Upper lobe of right lung (tissue), 1 donor: ENCODE data around the gene EXOSC6. TPM values are rescaled to one million over a fixed set of nuclear protein-coding genes. Genes with fewer than 3 reads are reported as not detected.
"Not testable (repeated sequence)": the region's sequence is repeated elsewhere in the genome, so short reads cannot be mapped to it uniquely, and the experiment has no call there.

Experiments used
- ATAC-seq: fragments of 200-7000 bp; cut with Tn5 transposase; one replicate; pipeline ENCODE4 v1.9.1; 2020; ENCODE audit warnings: mild to moderate bottlenecking, moderate library complexity
- DNase-seq: peaks from one replicate; pipeline ENCODE4 v3.0.0-alpha.2; 2020
- H3K27ac ChIP-seq: fragments of 200-600 bp; one replicate; pipeline ENCODE4 v1.8.0; 2022
- H3K27me3 ChIP-seq: fragments of 200-600 bp; one replicate; pipeline ENCODE4 v1.8.0; 2022; ENCODE audit warnings: mild to moderate bottlenecking
- H3K36me3 ChIP-seq: fragments of 200-600 bp; one replicate; pipeline ENCODE4 v1.8.0; 2022
- H3K4me1 ChIP-seq: fragments of 200-600 bp; one replicate; pipeline ENCODE4 v1.8.0; 2022
- H3K4me3 ChIP-seq: fragments of 200-600 bp; one replicate; pipeline ENCODE4 v1.8.0; 2022; ENCODE audit warnings: mild to moderate bottlenecking
- H3K9me3 ChIP-seq: fragments of 200-600 bp; one replicate; pipeline ENCODE4 v1.8.0; 2022
- intact Hi-C: fragments of 100-400 bp; cut with DNase I; formaldehyde crosslinking; loops from one replicate; pipeline ENCODE4 v1.11.0; 2022
- total RNA-seq: library from RNA; stranded (reverse); fragmentation: NEBNext Ultra II Directional; extraction: Animal tissue kit (Norgen Biotek cat#: 25700); gene quantifications from one replicate; pipeline ENCODE4 v1.2.1, GENCODE V29; 2021
- TF ChIP-seq, protein P1 (sequence below): fragments of 200-600 bp; IDR thresholded peaks from one replicate; pipeline ENCODE4 v1.8.0; 2022; ENCODE audit warnings: antibody characterized with exemption
- donor health status: DM: no; HTN: yes; CAD: no; lungs with severe emphysema.

The EXOSC6 gene
- total RNA-seq, 1 donor from 2014 or later: 22.1 TPM

DNA sequence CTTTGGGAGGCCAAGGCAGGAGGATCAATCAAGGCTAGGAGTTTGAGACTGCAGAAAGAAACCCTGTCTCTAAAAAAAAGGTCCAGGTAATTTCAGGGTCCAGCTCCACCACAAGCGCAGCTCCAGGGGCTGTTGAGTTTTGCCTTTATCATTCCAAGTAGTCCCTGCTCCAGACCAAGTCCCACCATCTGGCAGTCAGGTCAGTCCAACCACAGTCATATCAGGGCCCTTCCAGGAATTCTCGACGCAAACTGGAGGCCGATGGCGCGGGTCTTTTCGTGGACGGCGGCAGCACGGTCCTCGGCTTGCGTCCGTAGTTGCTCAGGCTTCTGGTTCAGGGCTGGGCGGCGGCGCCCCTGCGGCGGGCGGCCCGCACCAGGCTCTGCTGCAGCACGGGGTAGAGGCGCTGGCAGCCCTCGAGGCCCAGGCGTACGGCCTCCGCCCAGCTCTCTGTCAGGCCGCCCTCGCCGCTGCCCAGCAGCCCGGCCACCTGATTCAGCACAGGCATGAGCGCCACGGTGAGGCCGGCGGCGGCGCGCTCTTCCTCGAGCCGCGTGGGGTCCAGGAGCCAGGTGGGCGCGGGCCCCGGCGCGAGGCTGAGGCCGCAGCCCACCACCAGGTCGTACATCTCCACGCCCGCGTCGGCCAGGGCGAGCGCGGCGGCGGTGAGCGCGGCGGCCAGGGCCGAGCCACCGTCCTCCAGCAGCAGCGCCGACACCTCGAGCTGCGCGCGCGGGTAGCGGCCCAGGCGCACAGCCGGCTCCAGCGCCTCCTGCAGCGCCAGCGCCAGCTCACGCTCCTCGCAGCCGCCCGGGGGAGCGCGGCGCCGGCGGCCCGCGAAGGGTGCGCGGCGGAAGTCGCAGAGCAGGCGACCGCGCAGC is 752 bp downstream of the EXOSC6 start:
- Histone ChIP-seq H3K36me3 (peaks cover 46% of the 10 kb centered on the region), H3K4me3 (peak overlapping the region; percentile 74), H3K27me3 (no peaks in the 10 kb centered on the region), H3K9me3 (no peaks in the 10 kb centered on the region), H3K4me1 (peaks cover 22% of the 10 kb centered on the region), H3K27ac (peak overlapping the region; percentile 81)
- intact Hi-C loops: no loop called here
- TF ChIP-seq, protein P1, sequence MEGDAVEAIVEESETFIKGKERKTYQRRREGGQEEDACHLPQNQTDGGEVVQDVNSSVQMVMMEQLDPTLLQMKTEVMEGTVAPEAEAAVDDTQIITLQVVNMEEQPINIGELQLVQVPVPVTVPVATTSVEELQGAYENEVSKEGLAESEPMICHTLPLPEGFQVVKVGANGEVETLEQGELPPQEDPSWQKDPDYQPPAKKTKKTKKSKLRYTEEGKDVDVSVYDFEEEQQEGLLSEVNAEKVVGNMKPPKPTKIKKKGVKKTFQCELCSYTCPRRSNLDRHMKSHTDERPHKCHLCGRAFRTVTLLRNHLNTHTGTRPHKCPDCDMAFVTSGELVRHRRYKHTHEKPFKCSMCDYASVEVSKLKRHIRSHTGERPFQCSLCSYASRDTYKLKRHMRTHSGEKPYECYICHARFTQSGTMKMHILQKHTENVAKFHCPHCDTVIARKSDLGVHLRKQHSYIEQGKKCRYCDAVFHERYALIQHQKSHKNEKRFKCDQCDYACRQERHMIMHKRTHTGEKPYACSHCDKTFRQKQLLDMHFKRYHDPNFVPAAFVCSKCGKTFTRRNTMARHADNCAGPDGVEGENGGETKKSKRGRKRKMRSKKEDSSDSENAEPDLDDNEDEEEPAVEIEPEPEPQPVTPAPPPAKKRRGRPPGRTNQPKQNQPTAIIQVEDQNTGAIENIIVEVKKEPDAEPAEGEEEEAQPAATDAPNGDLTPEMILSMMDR: no peak
- DNase-seq (peak; percentile 77), ATAC-seq (peak; percentile 67)

DNA sequence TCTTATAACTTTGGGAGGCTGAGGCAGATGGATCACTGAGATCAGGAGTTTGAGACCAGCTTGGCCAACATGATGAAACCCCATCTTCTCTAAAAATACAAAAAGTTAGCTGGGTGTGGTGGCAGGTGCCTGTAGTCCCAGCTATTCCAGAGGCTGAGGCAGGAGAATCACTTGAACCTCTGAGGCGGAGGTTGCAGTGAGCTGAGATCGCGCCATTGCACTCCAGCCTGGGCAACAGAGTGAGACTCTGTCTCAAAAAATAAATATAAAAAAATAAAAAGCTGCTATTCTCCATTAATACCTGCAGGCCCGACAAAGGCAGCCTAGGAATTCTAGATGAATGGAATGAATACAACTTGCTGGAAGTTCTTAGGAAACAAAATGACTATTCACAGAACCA is 2.0 kb downstream of the EXOSC6 start:
- intact Hi-C loops, DNase-seq, H3K4me3 ChIP-seq, ATAC-seq, H3K9me3 ChIP-seq, H3K27me3 ChIP-seq: not testable (repeated sequence)
- H3K36me3 ChIP-seq: peaks cover 33% of the 10 kb centered on the region
- peaks cover 22% of the 10 kb centered on the region for H3K4me1 ChIP-seq
- H3K27ac ChIP-seq: peak overlapping the region; percentile 30

DNA sequence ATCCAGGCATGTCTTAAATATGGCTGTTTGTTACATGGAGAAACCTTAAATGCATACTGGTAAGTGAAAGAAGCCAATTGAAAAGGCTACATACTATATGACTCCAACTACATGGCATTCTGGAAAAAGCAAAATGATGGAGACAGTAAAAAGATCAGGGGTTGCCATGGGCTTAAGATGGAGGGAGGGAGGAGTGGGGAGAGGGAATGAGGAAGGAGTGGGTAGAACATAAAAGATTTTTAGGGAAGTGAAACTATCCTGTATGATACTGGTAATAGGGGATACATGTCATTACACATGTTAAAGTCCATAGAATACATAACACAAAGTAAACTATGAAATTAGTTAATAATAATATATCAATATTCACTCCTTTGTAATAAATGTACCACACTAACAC is 13.0 kb downstream of the EXOSC6 start:
- H3K4me1 ChIP-seq, H3K4me3 ChIP-seq, H3K9me3 ChIP-seq, DNase-seq, H3K27me3 ChIP-seq, ATAC-seq, H3K27ac ChIP-seq, intact Hi-C loops: not testable (repeated sequence)
- H3K36me3 ChIP-seq: peaks cover 31% of the 10 kb centered on the region

DNA sequence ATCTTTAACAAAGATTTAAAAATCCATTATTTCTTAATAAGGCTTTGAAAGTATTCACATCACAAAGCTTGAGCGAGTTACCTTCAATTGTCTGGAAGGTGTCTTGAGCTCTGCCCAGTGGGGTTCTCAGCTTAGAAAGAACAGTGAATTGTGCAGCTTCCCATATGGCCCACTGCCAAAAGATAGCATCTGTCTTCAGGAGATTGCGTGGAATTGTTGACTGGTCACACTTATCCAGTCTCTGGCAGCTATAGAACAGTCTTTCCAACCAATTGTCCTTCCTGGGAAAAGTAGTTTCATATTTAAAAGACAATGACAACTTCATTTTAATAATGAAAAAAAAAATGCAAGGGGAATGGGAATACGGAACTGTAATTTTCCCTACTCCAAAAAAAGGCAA is 19.9 kb downstream of the EXOSC6 start:
- DNase-seq, H3K4me3 ChIP-seq, H3K9me3 ChIP-seq, H3K27ac ChIP-seq, H3K4me1 ChIP-seq, H3K27me3 ChIP-seq, ATAC-seq, intact Hi-C loops: not testable (repeated sequence)
- H3K36me3 ChIP-seq: peaks cover 59% of the 10 kb centered on the region

DNA sequence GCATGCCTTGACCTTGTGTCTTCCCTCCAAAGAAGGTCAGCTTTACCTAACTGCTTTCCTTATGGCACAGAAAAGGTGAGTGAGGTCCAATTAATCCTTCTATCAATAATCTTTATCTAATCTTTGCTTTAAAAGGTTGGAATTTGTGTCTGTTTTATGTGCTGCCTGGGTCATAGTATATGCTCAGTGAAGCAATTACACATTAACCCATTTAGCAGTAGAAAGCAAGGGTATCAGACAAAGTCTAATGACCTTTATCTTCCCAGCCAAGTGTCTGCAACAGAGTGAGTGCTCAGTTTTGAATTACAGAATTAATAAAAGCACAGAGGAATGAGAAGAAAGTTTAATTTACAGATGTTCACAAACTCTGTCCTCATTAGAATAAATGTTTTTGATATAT is 25.7 kb downstream of the EXOSC6 start:
- intact Hi-C loops, H3K27me3 ChIP-seq, H3K9me3 ChIP-seq, DNase-seq, H3K4me1 ChIP-seq, H3K4me3 ChIP-seq, ATAC-seq, H3K27ac ChIP-seq: not testable (repeated sequence)
- peaks cover 34% of the 10 kb centered on the region for H3K36me3 ChIP-seq

DNA sequence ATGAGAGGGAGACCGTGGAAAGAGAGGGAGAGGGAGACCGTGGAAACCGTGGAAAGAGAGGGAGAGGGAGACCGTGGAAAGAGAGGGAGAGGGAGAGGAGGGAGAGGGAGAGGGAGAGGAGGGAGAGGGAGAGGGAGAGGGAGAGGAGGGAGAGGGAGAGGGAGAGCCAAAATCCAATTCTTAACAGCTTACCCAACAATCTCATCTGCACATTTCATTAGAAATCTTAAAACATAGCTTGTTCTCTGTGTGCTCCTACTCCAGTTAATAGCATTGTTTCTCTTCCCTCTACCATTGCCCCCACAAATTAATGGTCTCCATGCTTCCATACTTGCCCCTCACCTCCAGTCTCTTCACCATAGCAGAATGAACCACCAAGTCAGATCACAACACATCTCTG is 26.3 kb downstream of the EXOSC6 start:
- ATAC-seq, H3K27ac ChIP-seq, intact Hi-C loops, H3K4me3 ChIP-seq, DNase-seq, H3K27me3 ChIP-seq, H3K9me3 ChIP-seq, H3K4me1 ChIP-seq: not testable (repeated sequence)
- H3K36me3 ChIP-seq: peaks cover 33% of the 10 kb centered on the region

DNA sequence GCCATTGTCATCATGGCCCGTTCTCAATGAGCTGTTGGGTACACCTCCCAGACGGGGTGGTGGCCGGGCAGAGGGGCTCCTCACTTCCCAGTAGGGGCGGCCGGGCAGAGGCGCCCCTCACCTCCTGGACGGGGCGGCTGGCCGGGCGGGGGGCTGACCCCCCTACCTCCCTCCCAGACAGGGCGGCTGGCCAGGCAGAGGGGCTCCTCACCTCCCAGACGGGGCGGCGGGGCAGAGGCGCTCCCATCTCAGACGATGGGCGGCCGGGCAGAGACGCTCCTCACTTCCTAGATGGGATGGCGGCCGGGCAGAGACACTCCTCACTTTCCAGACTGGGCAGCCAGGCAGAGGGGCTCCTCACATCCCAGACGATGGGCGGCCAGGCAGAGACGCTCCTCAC is 27.1 kb downstream of the EXOSC6 start:
- DNase-seq, H3K9me3 ChIP-seq, H3K4me1 ChIP-seq, H3K4me3 ChIP-seq, ATAC-seq, H3K27ac ChIP-seq, H3K27me3 ChIP-seq, intact Hi-C loops: not testable (repeated sequence)
- peaks cover 35% of the 10 kb centered on the region for H3K36me3 ChIP-seq

DNA sequence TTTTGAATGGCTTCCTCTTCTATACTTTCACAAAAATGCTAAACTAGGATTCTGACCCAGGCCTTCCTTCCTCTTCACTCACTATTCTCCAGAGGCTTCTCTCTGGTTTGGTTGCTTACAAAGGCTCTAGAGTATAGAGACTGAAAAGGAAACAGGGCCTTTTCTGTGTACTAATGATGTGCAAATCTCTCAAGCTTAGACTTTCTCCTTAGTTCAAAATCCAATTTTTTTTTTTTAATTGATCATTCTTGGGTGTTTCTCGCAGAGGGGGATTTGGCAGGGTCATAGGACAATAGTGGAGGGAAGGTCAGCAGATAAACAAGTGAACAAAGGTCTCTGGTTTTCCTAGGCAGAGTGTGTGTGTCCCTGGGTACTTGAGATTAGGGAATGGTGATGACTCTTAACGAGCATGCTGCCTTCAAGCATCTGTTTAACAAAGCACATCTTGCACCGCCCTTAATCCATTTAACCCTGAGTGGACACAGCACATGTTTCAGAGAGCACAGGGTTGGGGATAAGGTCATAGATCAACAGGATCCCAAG is 27.7 kb downstream of the EXOSC6 start:
- H3K27ac ChIP-seq, H3K4me3 ChIP-seq, ATAC-seq, H3K9me3 ChIP-seq, H3K4me1 ChIP-seq, DNase-seq, H3K27me3 ChIP-seq, intact Hi-C loops: not testable (repeated sequence)
- H3K36me3 ChIP-seq: peaks cover 35% of the 10 kb centered on the region

DNA sequence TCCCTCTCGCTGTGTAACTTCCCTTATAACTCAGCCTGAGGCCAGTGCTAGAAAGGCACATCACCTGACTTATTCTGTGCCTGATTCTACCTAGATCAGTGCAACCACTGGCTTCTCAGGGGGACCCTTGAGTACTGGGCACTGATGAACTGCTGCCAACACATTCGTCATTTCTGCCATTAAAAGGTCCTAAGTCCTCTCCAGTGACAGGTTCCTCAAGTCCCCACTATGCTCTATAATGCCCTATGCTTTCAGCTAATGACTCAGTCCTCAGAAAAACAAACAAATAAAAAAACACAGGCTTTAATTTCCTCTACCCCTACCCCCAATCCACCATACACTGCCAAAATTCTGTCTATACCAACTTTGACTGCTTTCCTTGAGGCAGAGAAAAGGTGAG is 28.5 kb downstream of the EXOSC6 start:
- DNase-seq, H3K9me3 ChIP-seq, H3K27ac ChIP-seq, H3K27me3 ChIP-seq, H3K4me1 ChIP-seq, H3K4me3 ChIP-seq, intact Hi-C loops, ATAC-seq: not testable (repeated sequence)
- peaks cover 28% of the 10 kb centered on the region for H3K36me3 ChIP-seq

DNA sequence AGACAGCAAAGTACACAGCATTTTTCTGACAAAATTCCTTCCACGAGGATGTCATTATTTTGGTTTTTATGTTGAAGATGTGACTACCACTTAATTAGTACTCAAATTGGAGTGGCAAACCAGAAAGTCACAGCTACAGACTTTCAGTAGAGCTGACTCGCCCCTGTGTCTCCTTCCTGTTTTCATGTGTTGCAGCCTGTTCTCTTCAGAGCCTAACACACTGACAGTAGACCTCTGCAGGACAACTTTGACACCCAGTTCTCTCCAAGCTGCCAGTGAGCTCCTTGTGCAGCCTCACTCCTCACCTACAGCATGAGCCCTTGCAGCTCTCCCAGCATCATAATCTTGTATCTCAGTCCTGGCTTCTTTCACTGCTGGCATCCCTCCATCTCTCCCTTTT is 29.2 kb downstream of the EXOSC6 start:
- H3K9me3 ChIP-seq, DNase-seq, ATAC-seq, intact Hi-C loops, H3K27me3 ChIP-seq, H3K27ac ChIP-seq, H3K4me3 ChIP-seq, H3K4me1 ChIP-seq: not testable (repeated sequence)
- H3K36me3 ChIP-seq: peaks cover 24% of the 10 kb centered on the region

DNA sequence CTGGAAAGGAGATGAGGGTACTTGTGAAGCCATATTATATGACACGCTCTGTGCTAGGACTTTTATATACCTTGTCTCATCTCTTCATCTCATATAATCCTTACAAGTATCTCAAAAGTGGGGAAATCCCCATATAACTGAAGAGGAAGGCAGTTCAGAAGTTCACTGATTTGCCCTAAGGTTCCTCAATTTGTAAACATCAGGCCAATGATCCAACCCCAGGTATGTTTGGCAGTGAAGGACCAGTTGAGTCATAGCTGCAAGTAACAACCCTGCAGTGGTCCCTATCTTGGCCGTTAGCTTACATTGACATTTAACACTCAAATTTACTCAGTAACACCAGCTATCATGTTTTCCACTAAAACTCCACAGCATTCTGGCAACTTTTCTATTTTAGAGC is 33.2 kb downstream of the EXOSC6 start:
- H3K4me3 ChIP-seq, DNase-seq, intact Hi-C loops, H3K9me3 ChIP-seq, H3K27me3 ChIP-seq, H3K27ac ChIP-seq, H3K4me1 ChIP-seq, ATAC-seq: not testable (repeated sequence)
- peaks cover 17% of the 10 kb centered on the region for H3K36me3 ChIP-seq

DNA sequence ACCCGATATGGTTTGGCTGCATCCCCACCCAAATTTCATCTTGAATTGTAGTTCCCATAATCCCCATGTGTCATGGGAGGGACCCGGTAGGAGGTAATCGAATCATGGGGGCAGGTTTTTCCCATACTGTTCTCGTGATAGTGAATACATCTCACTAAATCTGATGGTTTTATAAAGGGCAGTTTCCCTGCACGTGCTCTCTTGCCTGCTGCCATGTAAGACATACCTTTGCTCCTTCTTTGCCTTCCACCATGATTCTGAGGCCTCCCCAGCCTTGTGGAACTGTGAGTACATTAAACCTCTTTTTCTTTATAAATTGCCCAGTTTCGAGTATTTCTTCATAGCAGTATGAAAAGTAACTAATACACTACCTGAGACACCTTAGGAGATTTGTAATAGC is 45.4 kb downstream of the EXOSC6 start:
- H3K4me1 ChIP-seq, intact Hi-C loops, H3K4me3 ChIP-seq, ATAC-seq, H3K27me3 ChIP-seq, H3K36me3 ChIP-seq, H3K27ac ChIP-seq, DNase-seq, H3K9me3 ChIP-seq: not testable (repeated sequence)

DNA sequence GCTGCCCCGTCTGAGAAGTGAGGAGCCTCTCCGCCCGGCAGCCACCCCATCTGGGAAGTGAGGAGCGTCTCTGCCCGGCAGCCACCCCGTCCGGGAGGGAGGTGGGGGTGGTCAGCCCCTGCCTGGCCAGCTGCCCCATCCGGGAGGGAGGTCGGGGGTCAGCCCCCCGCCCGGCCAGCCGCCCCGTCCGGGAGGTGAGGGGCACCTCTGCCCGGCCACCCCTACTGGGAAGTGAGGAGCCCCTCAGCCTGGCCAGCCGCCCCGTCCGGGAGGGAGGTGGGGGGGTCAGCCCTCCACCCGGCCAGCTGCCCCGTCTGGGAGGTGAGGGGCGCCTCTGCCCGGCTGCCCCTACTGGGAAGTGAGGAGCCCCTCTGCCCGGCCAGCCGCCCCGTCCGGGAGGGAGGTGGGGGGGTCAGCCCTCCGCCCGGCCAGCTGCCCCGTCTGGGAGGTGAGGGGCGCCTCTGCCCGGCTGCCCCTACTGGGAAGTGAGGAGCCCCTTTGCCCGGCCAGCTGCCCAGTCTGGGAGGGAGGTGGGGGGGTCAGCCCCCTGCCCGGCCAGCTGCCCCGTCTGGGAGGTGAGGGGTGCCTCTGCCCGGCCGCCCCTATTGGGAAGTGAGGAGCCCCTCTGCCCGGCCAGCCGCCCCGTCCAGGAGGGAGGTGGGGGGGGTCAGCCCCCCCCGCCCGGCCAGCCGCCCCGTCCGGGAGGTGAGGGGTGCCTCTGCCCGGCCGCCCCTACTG is 46.9 kb downstream of the EXOSC6 start:
- H3K27me3 ChIP-seq, H3K27ac ChIP-seq, intact Hi-C loops, ATAC-seq, H3K4me1 ChIP-seq, H3K4me3 ChIP-seq, DNase-seq, H3K36me3 ChIP-seq, H3K9me3 ChIP-seq: not testable (repeated sequence)
